Measurements from ENCODE around the gene MAML2.

MAML2 gene

GRCh38 chr11:96228473-96228891 lies 114.5 kb downstream of the MAML2 start:
- Histone ChIP-seq H3K27me3 (ENCODE audit: insufficient read depth, low read length, poor library complexity) (no peaks in the 10 kb centered on the region), H3K9ac (ENCODE audit: low read depth, low read length) (no peak overlapping the region), H3K9me3 (ENCODE audit: insufficient read depth, low read length, severe bottlenecking) (no peaks in the 10 kb centered on the region), H3K36me3 (ENCODE audit: insufficient read depth, low read length) (no peaks in the 10 kb centered on the region), H3K4me2 (ENCODE audit: insufficient read depth, low read length) (no peak overlapping the region), H3K4me1 (ENCODE audit: insufficient read depth, low read length) (no peaks in the 10 kb centered on the region), H2AFZ (ENCODE audit: low read depth, low read length) (no peak overlapping the region), H4K20me1 (ENCODE audit: insufficient read depth, low read length) (no peaks in the 10 kb centered on the region), H3K4me3 (ENCODE audit: low read depth in 1 of 2, low read length in 2 of 2) (no peak overlapping the region), H3K79me2 (ENCODE audit: insufficient read depth, low read length) (no peaks in the 10 kb centered on the region), H3K27ac (ENCODE audit: low read length) (no peak overlapping the region)
- DNase-seq, result no peak
- TF ChIP-seq EZH2 (IDR thresholded peaks at IDR 0.05; ENCODE audit: borderline replicate concordance, low read depth, low read length, severe bottlenecking), result no peak
- no peak for TF ChIP-seq CTCF (IDR thresholded peaks at IDR 0.05; ENCODE audit: borderline replicate concordance, extremely low read depth, low read length, poor library complexity, severe bottlenecking)
- ATAC-seq (ENCODE audit: insufficient read depth, low read depth), result no peak

GRCh38 chr11:96227244-96227643 lies 115.8 kb downstream of the MAML2 start:
- Histone ChIP-seq H3K9me3 (ENCODE audit: insufficient read depth, low read length, severe bottlenecking) (no peaks in the 10 kb centered on the region), H3K9ac (ENCODE audit: low read depth, low read length) (no peak overlapping the region), H3K27me3 (ENCODE audit: insufficient read depth, low read length, poor library complexity) (no peaks in the 10 kb centered on the region), H3K79me2 (ENCODE audit: insufficient read depth, low read length) (no peaks in the 10 kb centered on the region), H3K27ac (ENCODE audit: low read length) (no peak overlapping the region), H3K36me3 (ENCODE audit: insufficient read depth, low read length) (no peaks in the 10 kb centered on the region), H3K4me2 (ENCODE audit: insufficient read depth, low read length) (no peak overlapping the region), H2AFZ (ENCODE audit: low read depth, low read length) (no peak overlapping the region), H4K20me1 (ENCODE audit: insufficient read depth, low read length) (no peaks in the 10 kb centered on the region), H3K4me1 (ENCODE audit: insufficient read depth, low read length) (peaks cover 3% of the 10 kb centered on the region), H3K4me3 (ENCODE audit: low read depth in 1 of 2, low read length in 2 of 2) (no peak overlapping the region)
- DNase-seq, result no peak
- no peak for ATAC-seq (ENCODE audit: insufficient read depth, low read depth)
- no peak for TF ChIP-seq CTCF (IDR thresholded peaks at IDR 0.05; ENCODE audit: borderline replicate concordance, extremely low read depth, low read length, poor library complexity, severe bottlenecking)
- TF ChIP-seq EZH2 (IDR thresholded peaks at IDR 0.05; ENCODE audit: borderline replicate concordance, low read depth, low read length, severe bottlenecking), result no peak

GRCh38 chr11:96223083-96223482 lies 119.9 kb downstream of the MAML2 start:
- no peak overlapping the region for H2AFZ ChIP-seq (ENCODE audit: low read depth, low read length)
- DNase-seq (no peak), ATAC-seq (ENCODE audit: insufficient read depth, low read depth) (no peak)
- H3K9ac ChIP-seq (ENCODE audit: low read depth, low read length), result no peak overlapping the region
- H3K9me3 ChIP-seq (ENCODE audit: insufficient read depth, low read length, severe bottlenecking), result no peaks in the 10 kb centered on the region
- no peaks in the 10 kb centered on the region for H3K36me3 ChIP-seq (ENCODE audit: insufficient read depth, low read length)
- H3K4me1 ChIP-seq (ENCODE audit: insufficient read depth, low read length), result peaks cover 45% of the 10 kb centered on the region
- H3K27ac ChIP-seq (ENCODE audit: low read length), result no peak overlapping the region
- peaks cover 4% of the 10 kb centered on the region for H3K79me2 ChIP-seq (ENCODE audit: insufficient read depth, low read length)
- TF ChIP-seq CTCF (IDR thresholded peaks at IDR 0.05; ENCODE audit: borderline replicate concordance, extremely low read depth, low read length, poor library complexity, severe bottlenecking), result no peak
- no peak for TF ChIP-seq EZH2 (IDR thresholded peaks at IDR 0.05; ENCODE audit: borderline replicate concordance, low read depth, low read length, severe bottlenecking)
- H3K4me2 ChIP-seq (ENCODE audit: insufficient read depth, low read length), result no peak overlapping the region
- H4K20me1 ChIP-seq (ENCODE audit: insufficient read depth, low read length), result no peaks in the 10 kb centered on the region
- no peak overlapping the region for H3K4me3 ChIP-seq (ENCODE audit: low read depth in 1 of 2, low read length in 2 of 2)
- H3K27me3 ChIP-seq (ENCODE audit: insufficient read depth, low read length, poor library complexity), result no peaks in the 10 kb centered on the region

GRCh38 chr11:96222102-96222501 lies 120.9 kb downstream of the MAML2 start:
- H3K27ac ChIP-seq (ENCODE audit: low read length), result peak overlapping the region; percentile 68

More at GRCh38 chr11:96222102-96222501, 120.9 kb downstream of the MAML2 start:
- DNase-seq, result no peak
- H3K4me2 ChIP-seq (ENCODE audit: insufficient read depth, low read length), result no peak overlapping the region
- TF ChIP-seq CTCF (IDR thresholded peaks at IDR 0.05; ENCODE audit: borderline replicate concordance, extremely low read depth, low read length, poor library complexity, severe bottlenecking) (no peak), EZH2 (IDR thresholded peaks at IDR 0.05; ENCODE audit: borderline replicate concordance, low read depth, low read length, severe bottlenecking) (no peak)
- ATAC-seq (ENCODE audit: insufficient read depth, low read depth), result no peak
- H3K9me3 ChIP-seq (ENCODE audit: insufficient read depth, low read length, severe bottlenecking), result no peaks in the 10 kb centered on the region
- H3K4me1 ChIP-seq (ENCODE audit: insufficient read depth, low read length), result peaks cover 55% of the 10 kb centered on the region
- H3K9ac ChIP-seq (ENCODE audit: low read depth, low read length), result no peak overlapping the region
- H2AFZ ChIP-seq (ENCODE audit: low read depth, low read length), result no peak overlapping the region
- H4K20me1 ChIP-seq (ENCODE audit: insufficient read depth, low read length), result no peaks in the 10 kb centered on the region
- no peaks in the 10 kb centered on the region for H3K27me3 ChIP-seq (ENCODE audit: insufficient read depth, low read length, poor library complexity)
- no peak overlapping the region for H3K4me3 ChIP-seq (ENCODE audit: low read depth in 1 of 2, low read length in 2 of 2)
- peaks cover 8% of the 10 kb centered on the region for H3K79me2 ChIP-seq (ENCODE audit: insufficient read depth, low read length)
- H3K36me3 ChIP-seq (ENCODE audit: insufficient read depth, low read length), result no peaks in the 10 kb centered on the region

Measured in DND-41 (cell line).